A673 (cell line): ENCODE data around the gene S100A4. TPM values are rescaled to one million over a fixed set of nuclear protein-coding genes. Genes with fewer than 3 reads are reported as not detected.

Experiments used
- BruUV-seq: library from RNA; stranded (reverse); fragments of 400-500 nt; replicated peaks from 2 replicates; lab custom pipeline; 2021; lab: Mats Ljungman, UMichigan
- CTCF ChIA-PET: fragments of 300-600 bp; sonication (Branson Sonifier 250); formaldehyde crosslinking; loops from one replicate; lab custom pipeline; 2022; ENCODE audit warnings: antibody characterized with exemption; lab: Charles Lee
- POLR2A ChIA-PET: fragments of 300-600 bp; sonication (Branson Sonifier 250); formaldehyde crosslinking; loops from one replicate; lab custom pipeline; 2022; ENCODE audit warnings: antibody characterized with exemption; ENCODE audit not compliant: low non-redundant PET; lab: Charles Lee
- DNase-seq: peaks from one replicate; pipeline ENCODE4 v3.0.0-alpha.2; 2015; ENCODE audit warnings: low spot score
- H3K27ac ChIP-seq: fragments of 200-600 bp; sonication (generic); 2 replicates; pipeline ENCODE4 v1.5.1; 2016; ENCODE audit warnings: mixed run types, low read depth, mild to moderate bottlenecking, mixed read lengths, antibody characterized with exemption, low read length; ENCODE audit not compliant: poor library complexity, severe bottlenecking
- H3K27me3 ChIP-seq: fragments of 200-600 bp; sonication (generic); replicated peaks from 2 replicates; pipeline ENCODE4 v1.6.1; 2017; ENCODE audit warnings: mixed run types, low read depth, mild to moderate bottlenecking, mixed read lengths, antibody characterized with exemption, low read length; ENCODE audit not compliant: insufficient read depth, poor library complexity
- H3K36me3 ChIP-seq: fragments of 200-600 bp; sonication (generic); 2 replicates; pipeline ENCODE4 v1.6.1; 2016; ENCODE audit warnings: mixed run types, mild to moderate bottlenecking, mixed read lengths, antibody characterized with exemption, low read length; ENCODE audit not compliant: insufficient read depth, poor library complexity, severe bottlenecking
- H3K4me1 ChIP-seq: fragments of 200-600 bp; sonication (generic); 2 replicates; pipeline ENCODE4 v1.6.1; 2017; ENCODE audit warnings: mixed run types, mild to moderate bottlenecking, mixed read lengths, antibody characterized with exemption, low read length; ENCODE audit not compliant: insufficient read depth, poor library complexity, severe bottlenecking
- H3K4me3 ChIP-seq: fragments of 200-600 bp; sonication (generic); 2 replicates; pipeline ENCODE4 v1.5.1; 2016; ENCODE audit warnings: low read depth, mixed run types, mild to moderate bottlenecking, mixed read lengths, low read length; ENCODE audit not compliant: poor library complexity, severe bottlenecking
- H3K9me3 ChIP-seq: fragments of 200-600 bp; sonication (generic); 2 replicates; pipeline ENCODE4 v1.6.1; 2016; ENCODE audit warnings: mixed run types, low read depth, mild to moderate bottlenecking, mixed read lengths, antibody characterized with exemption, low read length; ENCODE audit not compliant: poor library complexity, severe bottlenecking
- CTCF ChIP-seq: fragments of 300-800, 200-600 bp; sonication (generic); conservative IDR thresholded peaks from 2 replicates; pipeline ENCODE4 v1.5.1; 2017; ENCODE audit warnings: low read depth, mild to moderate bottlenecking, antibody characterized with exemption, low read length, moderate library complexity, mixed read lengths
- EZH2 ChIP-seq: fragments of 200-600 bp; sonication (generic); IDR thresholded peaks from 2 replicates; pipeline ENCODE4 v1.6.1; 2017; ENCODE audit warnings: borderline replicate concordance, low read depth, mild to moderate bottlenecking, mixed read lengths, antibody characterized with exemption, low read length; ENCODE audit not compliant: poor library complexity, severe bottlenecking
- intact Hi-C: fragments of 100-400 bp; cut with micrococcal nuclease; formaldehyde crosslinking; loops from one replicate; pipeline ENCODE4 v1.10.0; 2022; ENCODE audit not compliant: unreplicated experiment
- total RNA-seq: library from RNA; stranded (reverse); gene quantifications from 2 replicates; pipeline ENCODE4 v1.2.3, GENCODE V29; 2021

Gene S100A4
- total RNA-seq, 1 experiment from 2014 or later = 20.0 TPM

GRCh38 chr1:153543736-153544135 is 1.9 kb downstream of the S100A4 start:
- ChIA-PET CTCF (no interaction called here), POLR2A (no interaction called here)
- no TSS peak for BruUV-seq
- Histone ChIP-seq H3K4me1 (peaks cover 54% of the 10 kb centered on the region), H3K4me3 (no peak overlapping the region), H3K36me3 (no peaks in the 10 kb centered on the region), H3K27ac (peak overlapping the region; percentile 62), H3K27me3 (no peaks in the 10 kb centered on the region), H3K9me3 (no peaks in the 10 kb centered on the region)
- TF ChIP-seq EZH2 = no peak
- DNase-seq = no peak
- intact Hi-C loops = no loop called here

- intact Hi-C loops = no loop called here
- Histone ChIP-seq H3K27me3 (no peaks in the 10 kb centered on the region), H3K4me3 (no peak overlapping the region), H3K9me3 (no peaks in the 10 kb centered on the region), H3K27ac (peak overlapping the region; percentile 62), H3K36me3 (no peaks in the 10 kb centered on the region), H3K4me1 (peaks cover 54% of the 10 kb centered on the region)
- CTCF ChIA-PET = no interaction called here
- BruUV-seq = no TSS peak
- peak; percentile 58 for DNase-seq
- TF ChIP-seq CTCF (no peak), EZH2 (no peak)
- POLR2A ChIA-PET = no interaction called here
Observed at GRCh38 chr1:153542956-153543711, 2.5 kb downstream of the S100A4 start.

- ChIA-PET POLR2A (no interaction called here), CTCF (interaction anchor here (0.6 kb wide), 1 partner anchor 47 kb away, joined by 4 read pairs; no protein-coding TSS in a partner anchor)
- H3K36me3 ChIP-seq = no peaks in the 10 kb centered on the region
- BruUV-seq = no TSS peak
- intact Hi-C loops = no loop called here
- peak overlapping the region; percentile 62 for H3K27ac ChIP-seq
- H3K4me1 ChIP-seq = peaks cover 45% of the 10 kb centered on the region
- H3K27me3 ChIP-seq = no peaks in the 10 kb centered on the region
- H3K4me3 ChIP-seq = no peak overlapping the region
- no peak for DNase-seq
- no peaks in the 10 kb centered on the region for H3K9me3 ChIP-seq
- TF ChIP-seq EZH2 (no peak), CTCF (no peak)
Observed at GRCh38 chr1:153541641-153542590, 3.7 kb downstream of the S100A4 start.
